D721Med (cell line): ENCODE results near the gene ADAMTS19.
"Not testable (repeated sequence)": the region's sequence is repeated elsewhere in the genome, so short reads cannot be mapped to it uniquely, and the experiment has no call there.

Experiments
- DNase-seq: peaks from one replicate; pipeline ENCODE4 v3.0.0; 2011; ENCODE audit warnings: low spot score; ENCODE audit not compliant: insufficient read length
- FAIRE-seq: peaks from 2 replicates; lab custom pipeline; 2011; peaks lifted over from hg19 to GRCh38; lab: Jason Lieb, UNC
- TF ChIP-seq, protein P1 (sequence below): IDR thresholded peaks from 2 replicates; pipeline ENCODE4 v1.5.1; 2012; ENCODE audit warnings: mild to moderate bottlenecking, control low read depth; ENCODE audit not compliant: insufficient read depth; ENCODE audit errors: missing control alignments

Gene ADAMTS19

GRCh38 chr5:129426071-129426470 lies 34.0 kb upstream of the ADAMTS19 start:
- TF ChIP-seq, protein P1, sequence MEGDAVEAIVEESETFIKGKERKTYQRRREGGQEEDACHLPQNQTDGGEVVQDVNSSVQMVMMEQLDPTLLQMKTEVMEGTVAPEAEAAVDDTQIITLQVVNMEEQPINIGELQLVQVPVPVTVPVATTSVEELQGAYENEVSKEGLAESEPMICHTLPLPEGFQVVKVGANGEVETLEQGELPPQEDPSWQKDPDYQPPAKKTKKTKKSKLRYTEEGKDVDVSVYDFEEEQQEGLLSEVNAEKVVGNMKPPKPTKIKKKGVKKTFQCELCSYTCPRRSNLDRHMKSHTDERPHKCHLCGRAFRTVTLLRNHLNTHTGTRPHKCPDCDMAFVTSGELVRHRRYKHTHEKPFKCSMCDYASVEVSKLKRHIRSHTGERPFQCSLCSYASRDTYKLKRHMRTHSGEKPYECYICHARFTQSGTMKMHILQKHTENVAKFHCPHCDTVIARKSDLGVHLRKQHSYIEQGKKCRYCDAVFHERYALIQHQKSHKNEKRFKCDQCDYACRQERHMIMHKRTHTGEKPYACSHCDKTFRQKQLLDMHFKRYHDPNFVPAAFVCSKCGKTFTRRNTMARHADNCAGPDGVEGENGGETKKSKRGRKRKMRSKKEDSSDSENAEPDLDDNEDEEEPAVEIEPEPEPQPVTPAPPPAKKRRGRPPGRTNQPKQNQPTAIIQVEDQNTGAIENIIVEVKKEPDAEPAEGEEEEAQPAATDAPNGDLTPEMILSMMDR = no peak
- DNase-seq (no peak), FAIRE-seq (no peak)

DNA sequence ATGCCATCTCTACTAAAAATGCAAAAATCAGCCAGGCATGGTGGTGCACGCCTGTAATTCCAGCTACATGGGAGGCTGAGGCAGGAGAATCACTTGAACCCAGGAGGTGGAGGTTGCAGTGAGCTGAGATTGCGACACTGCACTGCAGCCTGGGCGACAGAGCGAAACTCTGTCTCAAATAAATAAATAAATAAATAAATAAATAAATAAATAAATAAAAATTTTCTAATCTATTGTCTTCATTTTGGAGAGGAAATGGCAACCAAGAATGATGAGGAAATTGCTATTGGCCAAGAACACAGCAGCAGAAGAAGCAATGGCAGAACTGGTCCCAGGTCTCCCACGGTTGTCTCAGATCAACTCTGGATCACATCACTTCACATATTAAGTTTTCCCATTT lies 31.5 kb upstream of the ADAMTS19 start:
- not testable (repeated sequence) for DNase-seq, FAIRE-seq

DNA sequence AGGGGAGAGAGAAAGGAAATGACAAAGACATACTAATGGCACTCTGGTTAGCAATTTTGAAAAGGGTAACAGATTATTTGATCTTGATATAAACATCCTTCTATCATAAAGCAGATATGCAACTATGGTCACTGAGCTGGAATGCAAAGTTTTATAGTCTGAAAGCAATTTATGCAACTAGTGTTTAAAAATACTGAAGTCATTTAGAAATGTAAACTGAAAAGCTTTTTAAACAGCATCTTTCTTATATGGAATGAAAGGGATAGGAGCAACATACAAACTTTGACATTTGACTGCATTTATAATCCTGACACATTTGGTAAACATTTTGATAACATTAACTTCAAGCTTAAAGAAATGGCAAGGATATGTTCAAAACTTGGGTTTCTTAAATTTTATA lies 28.7 kb upstream of the ADAMTS19 start:
- TF ChIP-seq, protein P1 = no peak
- FAIRE-seq (peak; percentile 11), DNase-seq (no peak)

DNA sequence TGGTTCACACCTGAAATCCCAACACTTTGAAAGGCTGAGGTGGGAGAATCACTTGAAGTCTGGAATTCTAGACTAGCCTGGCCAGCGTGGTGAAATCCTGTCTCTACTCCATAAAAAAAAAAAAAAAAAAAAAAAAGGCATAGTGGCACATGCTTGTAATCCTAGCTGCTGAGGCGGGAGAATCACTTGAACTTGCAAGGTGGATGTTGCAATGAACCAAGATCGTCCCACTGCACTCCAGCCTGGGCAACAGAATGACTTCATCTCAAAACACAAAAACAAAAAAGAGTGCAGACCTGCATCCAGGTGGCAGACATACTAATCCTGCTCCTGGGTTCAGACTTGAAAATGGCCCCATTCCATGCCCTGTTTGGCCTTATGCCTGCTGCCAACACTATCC lies 21.8 kb upstream of the ADAMTS19 start:
- FAIRE-seq (no peak), DNase-seq (no peak)
- TF ChIP-seq, protein P1 = no peak

DNA sequence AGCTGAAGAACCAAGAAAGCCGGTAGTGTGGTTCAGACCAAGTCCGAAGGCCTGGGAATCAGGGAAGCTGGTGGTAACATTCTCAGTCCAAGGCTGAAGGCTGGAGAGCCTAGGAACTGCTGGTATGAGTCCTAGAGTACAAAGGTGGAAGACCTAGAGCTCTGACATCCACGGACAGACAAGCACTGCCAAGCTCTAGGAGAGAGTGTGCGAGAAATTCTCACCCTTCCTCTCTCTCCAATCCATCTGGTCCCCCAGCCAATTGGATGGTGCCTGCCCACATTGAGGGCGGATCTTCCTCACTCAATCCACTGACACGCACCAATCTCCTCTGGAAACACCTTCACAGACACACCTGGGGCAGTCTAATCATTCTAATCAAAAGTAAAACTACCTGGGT lies 19.7 kb upstream of the ADAMTS19 start:
- DNase-seq = no peak
- TF ChIP-seq, protein P1 = no peak
- FAIRE-seq = no peak

- TF ChIP-seq, protein P1 = no peak
- FAIRE-seq = no peak
- no peak for DNase-seq
Observed at GRCh38 chr5:129441096-129441495, 19.0 kb upstream of the ADAMTS19 start.

DNA sequence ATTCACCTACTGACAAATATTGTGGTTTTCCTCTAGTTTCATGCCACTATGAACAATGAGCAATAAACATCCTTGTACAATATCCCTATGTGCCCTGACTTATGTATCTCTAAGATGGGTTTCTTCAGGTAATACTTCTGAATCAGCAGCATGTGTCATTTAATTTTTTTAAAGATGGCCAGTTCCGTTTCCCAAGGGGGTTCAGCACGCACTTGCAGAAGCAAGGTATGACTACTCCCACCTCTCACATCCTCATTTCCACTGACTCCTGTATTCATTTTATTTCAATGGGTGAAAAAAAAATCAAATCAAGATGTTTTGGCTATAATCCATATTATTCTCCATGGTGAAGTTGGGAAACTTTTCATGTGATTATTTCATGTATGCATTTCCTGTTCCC lies 14.7 kb upstream of the ADAMTS19 start:
- TF ChIP-seq, protein P1 = no peak
- DNase-seq (no peak), FAIRE-seq (no peak)

GRCh38 chr5:129447968-129448367 lies 12.1 kb upstream of the ADAMTS19 start:
- TF ChIP-seq, protein P1 = no peak
- DNase-seq (no peak), FAIRE-seq (no peak)
